HG03575 (cell line): Measurements from ENCODE around the gene NUBPL.
"Not testable (repeated sequence)": the region's sequence is repeated elsewhere in the genome, so short reads cannot be mapped to it uniquely, and the experiment has no call there.

Experiments
- ATAC-seq: cut with Tn5 transposase; IDR thresholded peaks from one replicate; pipeline ENCODE4 v1.9.1; 2021; ENCODE audit not compliant: unreplicated experiment, insufficient number of reproducible peaks, low FRiP score; ENCODE audit errors: extremely low read depth

Gene NUBPL

GRCh38 chr14:31712244-31713127, 151.3 kb downstream of the NUBPL start:
- ATAC-seq, result no peak

- ATAC-seq, result no peak
Measured at GRCh38 chr14:31716208-31716607, 155.0 kb downstream of the NUBPL start.

GRCh38 chr14:31717294-31718085, 156.3 kb downstream of the NUBPL start:
- ATAC-seq, result no peak

- no peak for ATAC-seq
Measured at GRCh38 chr14:31718585-31718984, 157.4 kb downstream of the NUBPL start.

- ATAC-seq, result no peak
Measured at GRCh38 chr14:31718985-31719384, 157.8 kb downstream of the NUBPL start.

- no peak for ATAC-seq
Measured at GRCh38 chr14:31726337-31726736, 165.1 kb downstream of the NUBPL start.

- ATAC-seq, result no peak
Measured at GRCh38 chr14:31727797-31728196, 166.6 kb downstream of the NUBPL start.

- ATAC-seq, result no peak
Measured at GRCh38 chr14:31740688-31741087, 179.5 kb downstream of the NUBPL start.

- ATAC-seq, result no peak
Measured at GRCh38 chr14:31745741-31746140, 184.5 kb downstream of the NUBPL start.

GRCh38 chr14:31746326-31746725, 185.1 kb downstream of the NUBPL start:
- ATAC-seq, result no peak

- no peak for ATAC-seq
Measured at GRCh38 chr14:31749275-31749674, 188.1 kb downstream of the NUBPL start.

- ATAC-seq, result not testable (repeated sequence)
Measured at GRCh38 chr14:31751047-31751446, 189.8 kb downstream of the NUBPL start.

- no peak for ATAC-seq
Measured at GRCh38 chr14:31752867-31753661, 191.9 kb downstream of the NUBPL start.

GRCh38 chr14:31758941-31759340, 197.7 kb downstream of the NUBPL start:
- no peak for ATAC-seq

- ATAC-seq, result no peak
Measured at GRCh38 chr14:31760277-31760676, 199.1 kb downstream of the NUBPL start.

GRCh38 chr14:31761325-31761724, 200.1 kb downstream of the NUBPL start:
- ATAC-seq, result no peak

GRCh38 chr14:31763041-31763440, 201.8 kb downstream of the NUBPL start:
- no peak for ATAC-seq

- ATAC-seq, result no peak
Measured at GRCh38 chr14:31766315-31766892, 205.2 kb downstream of the NUBPL start.

GRCh38 chr14:31768355-31768754, 207.2 kb downstream of the NUBPL start:
- no peak for ATAC-seq
